ENCODE data around the gene ARHGEF37. TPM values are rescaled to one million over a fixed set of nuclear protein-coding genes. Genes with fewer than 3 reads are reported as not detected.

Gene ARHGEF37
- total RNA-seq, 2 donors from 2014 or later: 0.67 TPM; not detected in 1

DNA sequence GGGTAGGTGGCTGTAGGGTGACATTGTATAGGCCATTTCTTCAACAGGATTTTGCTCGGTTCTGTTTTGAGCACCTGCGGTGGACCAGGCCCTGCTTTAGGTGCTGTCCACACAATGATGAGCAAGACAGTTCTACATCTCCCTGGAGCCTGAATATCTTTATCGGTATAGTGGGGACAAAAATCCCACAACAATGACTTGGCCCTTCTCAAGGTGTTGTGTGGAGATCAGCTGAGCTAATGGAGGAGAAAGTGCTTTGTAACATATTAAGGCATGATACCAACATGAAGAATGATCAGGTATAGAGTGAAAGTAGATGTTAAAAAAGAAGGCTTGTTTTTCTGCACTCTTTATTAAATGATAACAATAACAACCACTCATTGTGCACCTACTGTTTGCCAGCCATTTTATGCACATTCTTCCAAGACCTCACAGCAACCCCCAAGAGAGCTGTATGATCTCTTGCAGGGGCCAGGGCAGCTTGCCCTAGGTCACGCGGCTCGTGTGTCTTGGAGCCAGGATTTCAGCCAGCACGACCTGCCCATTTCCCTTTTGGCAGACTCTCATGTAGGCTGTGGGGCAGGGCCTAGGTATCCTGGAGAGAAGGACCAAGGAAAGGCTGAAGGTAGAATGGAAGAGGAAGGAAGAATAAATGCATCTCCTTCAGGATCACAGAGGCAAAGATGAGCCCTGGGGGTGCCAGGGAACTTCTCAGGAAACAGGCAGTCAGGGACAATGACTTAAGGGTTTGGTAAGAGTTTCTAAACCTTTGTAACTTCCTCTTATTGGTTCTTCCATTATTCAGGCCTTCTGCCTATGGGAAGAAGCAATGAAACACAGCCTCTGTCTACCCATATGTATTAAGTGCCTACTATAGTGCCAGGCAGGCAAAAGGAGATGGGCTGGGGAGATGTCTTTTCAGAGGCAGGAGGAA is 98.8 kb downstream of the ARHGEF37 start:
- no peak overlapping the region for H3K27ac Mint-ChIP-seq
- no peaks in the 10 kb centered on the region for H3K9me3 Mint-ChIP-seq
- peaks cover 33 to 38% of the 10 kb centered on the region in 2 donors for H3K27me3 Mint-ChIP-seq
- no peaks in the 10 kb centered on the region for H3K36me3 Mint-ChIP-seq
- H3K4me3 Mint-ChIP-seq: no peak overlapping the region
- ATAC-seq: no peak
- no peak for DNase-seq (ENCODE audit: low spot score)
- H3K4me1 Mint-ChIP-seq (ENCODE audit: low read depth in 2 of 2): peaks cover 0 to 2% of the 10 kb centered on the region in 2 donors

DNA sequence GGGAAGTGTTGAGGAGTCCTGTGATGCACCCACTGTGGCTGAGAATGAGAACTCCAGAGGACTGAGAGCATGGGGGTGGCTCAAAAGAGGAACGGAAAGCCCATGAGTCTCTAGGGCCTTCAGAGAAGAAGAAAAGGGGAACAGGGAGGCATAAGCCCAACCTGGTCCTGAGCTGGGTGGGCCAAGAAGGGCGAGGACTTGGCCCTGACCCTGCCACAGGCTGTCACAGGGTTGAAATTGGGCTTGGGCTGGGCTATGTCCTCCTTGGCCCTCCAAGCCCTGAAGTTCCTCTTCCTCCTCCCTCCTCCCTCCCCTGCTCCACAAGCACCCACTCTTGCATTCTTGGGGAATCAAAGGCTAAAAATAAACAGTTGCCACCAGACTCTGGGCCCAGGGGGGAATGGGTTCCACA is 99.5 kb downstream of the ARHGEF37 start:
- H3K4me3 Mint-ChIP-seq: no peak overlapping the region
- no peak overlapping the region for H3K27ac Mint-ChIP-seq
- ATAC-seq (no peak), DNase-seq (ENCODE audit: low spot score) (no peak)
- no peaks in the 10 kb centered on the region for H3K9me3 Mint-ChIP-seq
- no peaks in the 10 kb centered on the region for H3K4me1 Mint-ChIP-seq (ENCODE audit: low read depth in 2 of 2)
- H3K27me3 Mint-ChIP-seq: peaks cover 30 to 38% of the 10 kb centered on the region in 2 donors
- no peaks in the 10 kb centered on the region for H3K36me3 Mint-ChIP-seq

DNA sequence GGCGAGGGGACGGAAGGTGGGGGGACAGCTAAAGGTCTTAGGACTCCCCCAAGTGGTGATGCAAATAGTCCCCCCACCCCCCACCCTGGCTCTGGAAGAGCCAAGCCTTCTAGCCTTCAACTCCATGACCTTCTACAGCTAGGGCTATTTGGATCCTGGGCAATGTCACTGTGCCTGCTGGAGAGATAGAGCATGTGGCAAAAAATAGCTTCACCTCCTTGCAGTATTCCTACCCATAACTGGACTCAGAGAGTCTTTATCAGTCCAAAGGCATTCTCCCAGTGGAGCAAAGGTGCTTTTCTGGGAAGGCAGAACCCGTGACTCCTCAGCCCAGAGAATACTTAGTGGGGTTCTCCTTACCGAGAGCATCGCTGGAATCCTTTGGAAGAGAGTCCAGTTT is 100.0 kb downstream of the ARHGEF37 start:
- H3K27ac Mint-ChIP-seq: no peak overlapping the region
- ATAC-seq (no peak), DNase-seq (ENCODE audit: low spot score) (no peak)
- no peaks in the 10 kb centered on the region for H3K9me3 Mint-ChIP-seq
- no peaks in the 10 kb centered on the region for H3K36me3 Mint-ChIP-seq
- no peaks in the 10 kb centered on the region for H3K4me1 Mint-ChIP-seq (ENCODE audit: low read depth in 2 of 2)
- H3K27me3 Mint-ChIP-seq: peaks cover 30 to 34% of the 10 kb centered on the region in 2 donors
- H3K4me3 Mint-ChIP-seq: no peak overlapping the region

DNA sequence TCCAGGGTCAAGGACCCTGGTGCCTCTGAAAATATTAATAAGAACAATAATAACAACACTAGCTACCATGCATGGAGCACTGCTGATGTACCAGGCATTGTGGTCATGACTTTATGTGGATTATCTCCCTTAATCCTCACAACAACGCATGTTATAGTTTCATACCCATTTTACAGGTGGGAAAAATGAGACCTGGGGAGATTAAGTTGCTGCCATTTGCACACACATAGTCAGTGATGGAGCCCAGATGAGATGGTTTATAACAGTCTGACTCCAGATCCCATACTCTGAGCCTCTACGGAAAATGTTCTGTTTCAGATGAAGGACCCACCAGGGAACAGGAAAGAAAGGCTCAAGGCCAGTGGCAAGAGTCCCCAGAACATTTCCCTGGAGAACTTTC is 100.6 kb downstream of the ARHGEF37 start:
- Mint-ChIP-seq H3K27ac (no peak overlapping the region), H3K36me3 (no peaks in the 10 kb centered on the region), H3K27me3 (peaks cover 31 to 34% of the 10 kb centered on the region in 2 donors), H3K4me3 (no peak overlapping the region), H3K4me1 (ENCODE audit: low read depth in 2 of 2) (no peaks in the 10 kb centered on the region), H3K9me3 (no peaks in the 10 kb centered on the region)
- ATAC-seq: no peak
- no peak for DNase-seq (ENCODE audit: low spot score)

DNA sequence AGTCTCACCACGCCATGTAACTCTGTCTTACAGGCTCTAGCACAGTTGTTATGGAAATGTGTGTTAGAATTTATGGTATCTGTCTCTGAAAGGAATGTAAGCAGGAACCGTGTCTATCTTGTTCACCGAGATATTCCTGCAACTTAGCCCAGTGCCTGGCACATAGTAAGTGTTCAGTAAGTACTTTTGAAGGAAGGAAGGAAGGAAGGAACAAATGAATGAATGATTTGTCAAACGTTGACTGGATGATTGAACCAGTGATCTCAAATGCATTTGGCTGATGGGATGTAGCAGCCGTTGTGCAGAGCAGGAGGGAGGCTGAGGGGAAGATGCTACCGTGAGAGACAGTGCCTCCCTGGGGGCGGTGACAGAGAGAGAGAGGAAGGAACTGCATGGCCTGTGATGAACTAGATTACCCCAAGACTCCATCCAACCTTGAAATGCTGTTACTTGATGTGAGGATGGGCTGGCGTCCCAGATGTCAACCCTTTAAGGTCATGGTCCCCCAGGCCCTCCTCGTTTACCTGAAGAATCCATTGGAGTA is 101.3 kb downstream of the ARHGEF37 start:
- no peak for DNase-seq (ENCODE audit: low spot score)
- Mint-ChIP-seq H3K36me3 (no peaks in the 10 kb centered on the region), H3K27me3 (peaks cover 33 to 38% of the 10 kb centered on the region in 2 donors), H3K9me3 (no peaks in the 10 kb centered on the region), H3K27ac (no peak overlapping the region), H3K4me1 (ENCODE audit: low read depth in 2 of 2) (no peaks in the 10 kb centered on the region), H3K4me3 (no peak overlapping the region)
- ATAC-seq: no peak

DNA sequence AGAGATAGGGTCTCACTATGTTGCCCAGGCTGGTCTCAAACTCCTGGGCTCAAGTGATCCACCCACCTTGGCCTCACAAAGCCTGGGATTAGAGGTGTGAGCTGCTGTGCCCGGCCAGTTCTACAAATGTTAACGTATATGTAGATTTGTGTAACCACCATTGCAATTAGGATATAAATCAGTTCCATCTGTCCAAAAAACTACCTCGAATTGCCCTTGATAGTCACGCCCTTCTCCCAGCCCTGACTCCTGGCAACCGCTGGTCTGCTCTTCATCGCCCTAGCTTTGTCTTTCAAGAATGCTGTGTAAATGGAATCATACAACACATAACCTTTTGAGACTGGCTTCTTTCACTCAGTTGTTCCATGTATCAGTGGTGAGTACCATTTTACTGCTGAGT is 102.7 kb downstream of the ARHGEF37 start:
- Mint-ChIP-seq H3K4me1 (ENCODE audit: low read depth in 2 of 2) (no peaks in the 10 kb centered on the region), H3K27me3 (peaks cover 38 to 52% of the 10 kb centered on the region in 2 donors), H3K9me3 (no peaks in the 10 kb centered on the region), H3K4me3 (no peak overlapping the region), H3K36me3 (no peaks in the 10 kb centered on the region), H3K27ac (no peak overlapping the region)
- ATAC-seq (no peak), DNase-seq (ENCODE audit: low spot score) (no peak)

DNA sequence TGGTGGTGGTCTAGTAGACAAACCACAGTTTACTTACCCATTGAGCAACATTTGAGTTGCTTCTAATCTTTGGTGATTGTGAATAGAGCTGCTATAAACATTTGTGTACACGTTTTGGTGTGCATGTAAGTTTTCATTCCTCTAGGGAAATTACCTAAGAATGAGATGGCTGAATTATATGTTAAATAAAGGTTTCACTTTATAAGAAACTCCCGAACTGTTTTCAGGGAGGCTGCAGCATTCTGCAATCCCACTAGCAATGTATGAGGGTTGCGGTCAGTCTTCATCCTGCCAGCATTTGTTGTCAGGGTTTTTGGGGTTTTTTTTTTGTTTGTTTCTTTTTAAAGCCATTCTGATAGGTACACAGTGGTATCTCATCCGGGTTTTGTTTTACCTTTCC is 103.1 kb downstream of the ARHGEF37 start:
- Mint-ChIP-seq H3K4me1 (ENCODE audit: low read depth in 2 of 2) (no peaks in the 10 kb centered on the region), H3K27ac (no peak overlapping the region), H3K4me3 (no peak overlapping the region), H3K9me3 (no peaks in the 10 kb centered on the region), H3K27me3 (peaks cover 42 to 56% of the 10 kb centered on the region in 2 donors), H3K36me3 (no peaks in the 10 kb centered on the region)
- DNase-seq (ENCODE audit: low spot score) (no peak), ATAC-seq (no peak)

Other genes starting within 250 kb of the ARHGEF37 start
- 10 to 100 TPM; 23.6 to 36.8 TPM for gene GRPEL2, start 236.0 kb upstream of the ARHGEF37 start, total RNA-seq
- gene PCYOX1L, start 223.5 kb upstream of the ARHGEF37 start, total RNA-seq: 10 to 100 TPM; 13.1 to 31.6 TPM
- not detected for gene IL17B, start 202.2 kb upstream of the ARHGEF37 start, total RNA-seq
- gene CSNK1A1, start 30.1 kb upstream of the ARHGEF37 start, total RNA-seq: 100 to 1,000 TPM; 173 to 237 TPM
- 10 to 100 TPM in 1 of 2 donors, 1 to 10 TPM in 1; 2.3 to 10.7 TPM for gene PPARGC1B, start 148.8 kb downstream of the ARHGEF37 start, total RNA-seq

Data from natural killer cell treated with Interleukin-12 subunit alpha and Interleukin-12 subunit beta and Interleukin-15 and Interleukin-18, amount 100 ng/mL, for 72 hours (primary cell).